Keratinocyte (primary cell): ENCODE results near the gene RECK. TPM values are rescaled to one million over a fixed set of nuclear protein-coding genes. Genes with fewer than 3 reads are reported as not detected.

Source experiments
- DNase-seq: peaks from one replicate; pipeline ENCODE4 v3.0.0-alpha.2; 2011; ENCODE audit warnings: low read depth, missing footprints, low spot score
- FAIRE-seq: peaks from 2 replicates; lab custom pipeline; 2011; peaks lifted over from hg19 to GRCh38; lab: Jason Lieb, UNC
- H2AFZ ChIP-seq: 2 replicates; pipeline ENCODE4 v1.6.0; 2012; ENCODE audit warnings: low read length, control low read depth, inconsistent platforms; ENCODE audit not compliant: control insufficient read depth
- H3K27ac ChIP-seq: 2 replicates; pipeline ENCODE4 v1.5.1; 2011; ENCODE audit warnings: low read length; ENCODE audit not compliant: control insufficient read depth, insufficient read depth
- H3K27me3 ChIP-seq: 3 replicates; pipeline ENCODE4 v1.6.0; 2011; ENCODE audit warnings: low read length; ENCODE audit not compliant: control insufficient read depth, insufficient read depth; ENCODE audit errors: extremely low read depth
- H3K36me3 ChIP-seq, 2 experiments: 2 replicates in 1 of 2; 3 replicates in 1 of 2; pipeline ENCODE4 v1.5.1; 2011; ENCODE audit warnings: low read length in 2 of 2, mild to moderate bottlenecking in 1 of 2; ENCODE audit not compliant: control insufficient read depth in 2 of 2, insufficient read depth in 2 of 2; ENCODE audit errors: extremely low read depth in 1 of 2
- H3K4me1 ChIP-seq: 3 replicates; pipeline ENCODE4 v1.5.1; 2011; ENCODE audit warnings: low read length; ENCODE audit not compliant: control insufficient read depth, insufficient read depth; ENCODE audit errors: extremely low read depth
- H3K4me2 ChIP-seq: 3 replicates; pipeline ENCODE4 v1.6.0; 2011; ENCODE audit warnings: low read depth, low read length; ENCODE audit not compliant: control insufficient read depth, insufficient read depth; ENCODE audit errors: extremely low read depth
- H3K4me3 ChIP-seq, 3 experiments: fragments of 200-600 bp in 1 of 3; sonication (generic) in 1 of 3; 2 replicates in 2 of 3; 3 replicates in 1 of 3; pipeline ENCODE4 v1.5.1; 2011 to 2016; ENCODE audit warnings: low read length in 3 of 3, mild to moderate bottlenecking in 3 of 3, control low read depth in 2 of 3, inconsistent platforms in 1 of 3, low read depth in 1 of 3, mixed read lengths in 1 of 3, mixed run types in 1 of 3, moderate library complexity in 1 of 3; ENCODE audit not compliant: control insufficient read depth in 2 of 3, insufficient read depth in 2 of 3; ENCODE audit errors: extremely low read depth in 1 of 3
- H3K79me2 ChIP-seq: 2 replicates; pipeline ENCODE4 v1.6.0; 2012; ENCODE audit warnings: low read length; ENCODE audit not compliant: control insufficient read depth, insufficient read depth
- H3K9ac ChIP-seq: 3 replicates; pipeline ENCODE4 v1.6.0; 2011; ENCODE audit warnings: low read length; ENCODE audit not compliant: control insufficient read depth, insufficient read depth; ENCODE audit errors: extremely low read depth
- H3K9me1 ChIP-seq: 3 replicates; pipeline ENCODE4 v1.6.0; 2011; ENCODE audit warnings: low read length; ENCODE audit not compliant: control insufficient read depth, insufficient read depth; ENCODE audit errors: extremely low read depth
- H3K9me3 ChIP-seq: 2 replicates; pipeline ENCODE4 v1.5.1; 2012; ENCODE audit warnings: low read depth, low read length; ENCODE audit not compliant: control insufficient read depth
- H4K20me1 ChIP-seq: 3 replicates; pipeline ENCODE4 v1.6.0; 2011; ENCODE audit warnings: low read length; ENCODE audit not compliant: control insufficient read depth, insufficient read depth; ENCODE audit errors: extremely low read depth
- EZH2 ChIP-seq: IDR thresholded peaks from one replicate; pipeline ENCODE4 v1.6.1; 2012; ENCODE audit warnings: inconsistent platforms, mild to moderate bottlenecking, low read length, moderate library complexity
- dilution Hi-C: fragments of 300-500 bp; cut with MboI; formaldehyde crosslinking; loops from one replicate; pipeline ENCODE4 v1.7.0; 2020; ENCODE audit warnings: low sequenced_read_pairs; ENCODE audit not compliant: extremely low pct_ligation_motif_present
- polyA plus RNA-seq, 5 experiments: library from polyadenylated mRNA; depleted of rRNA in 3 of 5; stranded (reverse) in 3 of 5; stranded (forward) in 1 of 5; unstranded in 1 of 5; fragments of >200 nt; gene quantifications; 1 replicate in 1 of 5; 2 replicates in 3 of 5; 3 replicates in 1 of 5; pipeline versions ENCODE4 v1.2.1 to v1.2.3, GENCODE V29; 2011 to 2012; ENCODE audit warnings: missing spikeins in 2 of 5, low read depth in 1 of 5, low replicate concordance in 1 of 5
- TF ChIP-seq, protein P1 (sequence below), 3 experiments: IDR thresholded peaks in 1 of 3; conservative IDR thresholded peaks in 1 of 3; optimal IDR thresholded peaks in 1 of 3; 2 replicates in 2 of 3; 3 replicates in 1 of 3; pipeline versions ENCODE3 to v1.5.1; 2011; ENCODE audit warnings: low read length in 3 of 3, mild to moderate bottlenecking in 3 of 3, moderate library complexity in 2 of 3, control low read depth in 1 of 3, inconsistent platforms in 1 of 3; ENCODE audit not compliant: insufficient read depth in 2 of 3; ENCODE audit errors: extremely low read depth in 1 of 3

The RECK gene
- polyA plus RNA-seq, 1 donor (not counting 4 experiments of a cell fraction or from before 2014, with no cell fraction given) = 4.6 TPM

- DNase-seq (no peak), FAIRE-seq (no peak)
- Histone ChIP-seq H3K4me3 (no peak overlapping the region), H3K4me2 (no peak overlapping the region), H3K9me3 (no peaks in the 10 kb centered on the region), H3K4me1 (peaks cover 4% of the 10 kb centered on the region), H3K9me1 (no peaks in the 10 kb centered on the region), H3K27me3 (peaks cover 4% of the 10 kb centered on the region), H3K79me2 (no peaks in the 10 kb centered on the region), H3K36me3 (no peaks in the 10 kb centered on the region), H4K20me1 (no peaks in the 10 kb centered on the region), H3K27ac (no peak overlapping the region), H3K9ac (no peak overlapping the region), H2AFZ (no peak overlapping the region)
- TF ChIP-seq, protein P1, sequence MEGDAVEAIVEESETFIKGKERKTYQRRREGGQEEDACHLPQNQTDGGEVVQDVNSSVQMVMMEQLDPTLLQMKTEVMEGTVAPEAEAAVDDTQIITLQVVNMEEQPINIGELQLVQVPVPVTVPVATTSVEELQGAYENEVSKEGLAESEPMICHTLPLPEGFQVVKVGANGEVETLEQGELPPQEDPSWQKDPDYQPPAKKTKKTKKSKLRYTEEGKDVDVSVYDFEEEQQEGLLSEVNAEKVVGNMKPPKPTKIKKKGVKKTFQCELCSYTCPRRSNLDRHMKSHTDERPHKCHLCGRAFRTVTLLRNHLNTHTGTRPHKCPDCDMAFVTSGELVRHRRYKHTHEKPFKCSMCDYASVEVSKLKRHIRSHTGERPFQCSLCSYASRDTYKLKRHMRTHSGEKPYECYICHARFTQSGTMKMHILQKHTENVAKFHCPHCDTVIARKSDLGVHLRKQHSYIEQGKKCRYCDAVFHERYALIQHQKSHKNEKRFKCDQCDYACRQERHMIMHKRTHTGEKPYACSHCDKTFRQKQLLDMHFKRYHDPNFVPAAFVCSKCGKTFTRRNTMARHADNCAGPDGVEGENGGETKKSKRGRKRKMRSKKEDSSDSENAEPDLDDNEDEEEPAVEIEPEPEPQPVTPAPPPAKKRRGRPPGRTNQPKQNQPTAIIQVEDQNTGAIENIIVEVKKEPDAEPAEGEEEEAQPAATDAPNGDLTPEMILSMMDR (optimal IDR thresholded peaks at IDR 0.05 in 1 of 3, IDR thresholded peaks at IDR 0.05 in 1 of 3, conservative IDR thresholded peaks at IDR 0.05 in 1 of 3; ENCODE audit: extremely low read depth in 1 of 3, insufficient read depth in 2 of 3, low read length in 3 of 3) = no peak
- no peak for TF ChIP-seq EZH2
- dilution Hi-C loops = no loop called here
Observed at GRCh38 chr9:36154331-36154952, 117.7 kb downstream of the RECK start.

DNA sequence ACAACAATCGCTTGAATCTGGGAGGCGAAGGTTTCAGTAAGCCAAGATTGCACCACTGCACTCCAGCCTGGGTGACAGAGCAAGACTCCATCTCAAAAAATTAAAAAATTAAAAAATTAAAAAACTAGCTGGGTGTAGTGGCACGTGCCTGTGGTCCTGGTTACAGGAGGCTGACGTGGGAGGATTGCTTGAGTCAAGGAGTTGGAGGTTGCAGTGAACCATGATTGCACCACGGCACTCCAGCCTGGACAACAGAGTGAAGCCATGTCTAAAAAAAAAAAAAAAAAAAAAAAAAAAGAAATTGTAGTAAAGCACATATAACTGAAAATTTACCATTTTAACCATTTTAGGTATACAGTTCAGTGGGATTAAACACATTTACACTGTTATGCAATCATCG lies 119.4 kb downstream of the RECK start:
- no peaks in the 10 kb centered on the region for H3K27me3 ChIP-seq
- H3K36me3 ChIP-seq = no peaks in the 10 kb centered on the region
- no peak for FAIRE-seq
- TF ChIP-seq EZH2 = no peak
- TF ChIP-seq, protein P1 (optimal IDR thresholded peaks at IDR 0.05 in 1 of 3, IDR thresholded peaks at IDR 0.05 in 1 of 3, conservative IDR thresholded peaks at IDR 0.05 in 1 of 3; ENCODE audit: extremely low read depth in 1 of 3, insufficient read depth in 2 of 3, low read length in 3 of 3) = no peak
- peaks cover 4% of the 10 kb centered on the region for H3K4me1 ChIP-seq
- H3K9ac ChIP-seq = no peak overlapping the region
- no peaks in the 10 kb centered on the region for H4K20me1 ChIP-seq
- no peaks in the 10 kb centered on the region for H3K79me2 ChIP-seq
- H3K4me3 ChIP-seq = no peak overlapping the region
- dilution Hi-C loops = no loop called here
- no peak for DNase-seq
- H3K4me2 ChIP-seq = no peak overlapping the region
- no peak overlapping the region for H2AFZ ChIP-seq
- H3K9me1 ChIP-seq = no peaks in the 10 kb centered on the region
- H3K27ac ChIP-seq = no peak overlapping the region
- no peaks in the 10 kb centered on the region for H3K9me3 ChIP-seq
